GM18858 (cell line): Measurements from ENCODE around the gene GLG1.
"Not testable (repeated sequence)": the region's sequence is repeated elsewhere in the genome, so short reads cannot be mapped to it uniquely, and the experiment has no call there.

Source experiments
- ATAC-seq: cut with Tn5 transposase; IDR thresholded peaks from one replicate; pipeline ENCODE4 v1.9.1; 2021; ENCODE audit not compliant: unreplicated experiment

The GLG1 gene

GRCh38 chr16:74575807-74576643 lies 30.9 kb downstream of the GLG1 start:
- ATAC-seq, result no peak

DNA sequence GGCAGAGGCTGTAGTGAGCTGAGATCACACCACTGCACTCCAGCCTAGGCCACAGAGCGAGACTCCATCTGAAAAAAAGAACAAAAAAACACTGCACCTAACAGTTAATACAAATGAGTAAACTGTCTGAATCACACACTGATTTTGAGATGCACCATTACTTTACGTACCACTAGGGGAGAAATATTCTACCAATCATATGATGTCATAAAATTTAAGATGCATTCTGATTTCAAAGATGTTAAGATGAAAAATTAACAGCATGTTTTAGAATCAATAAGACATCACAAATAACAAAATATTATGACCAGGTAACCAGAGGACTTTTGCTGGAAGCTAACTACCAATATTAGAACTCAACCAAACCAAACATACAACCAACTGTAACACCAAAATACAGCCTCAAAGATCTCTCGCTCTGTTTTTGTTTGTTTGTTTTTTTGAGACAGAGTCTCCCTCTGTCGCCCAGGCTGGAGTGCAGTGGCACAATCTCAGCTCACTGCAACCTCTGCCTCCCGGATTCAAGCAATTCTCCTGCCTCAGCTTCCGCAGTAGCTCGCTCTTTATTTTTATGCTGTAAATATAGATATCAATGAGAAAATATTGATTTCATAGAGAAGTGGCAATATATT lies 31.6 kb downstream of the GLG1 start:
- ATAC-seq, result no peak

- no peak for ATAC-seq
Observed at GRCh38 chr16:74574146-74574545, 32.8 kb downstream of the GLG1 start.

DNA sequence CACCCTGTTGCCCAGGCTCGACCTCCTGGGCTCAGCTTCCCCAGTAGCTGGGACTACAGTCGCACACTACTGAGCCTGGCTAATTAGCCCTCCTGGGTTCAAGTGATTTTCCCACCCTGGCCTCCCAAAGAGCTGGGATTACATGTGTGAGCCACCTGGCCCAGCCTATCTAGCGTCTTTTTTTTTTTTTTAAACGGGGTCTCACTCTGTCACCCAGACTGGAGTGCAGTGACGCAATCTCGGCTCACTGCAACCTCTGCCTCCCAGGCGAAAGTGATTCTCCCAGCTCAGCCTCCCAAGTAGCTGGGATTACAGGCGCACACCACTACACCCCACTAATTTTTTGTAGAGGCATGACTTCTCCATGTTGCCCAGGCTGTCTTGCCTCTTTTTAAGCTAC lies 33.3 kb downstream of the GLG1 start:
- no peak for ATAC-seq

- no peak for ATAC-seq
Observed at GRCh38 chr16:74570412-74571301, 36.3 kb downstream of the GLG1 start.

DNA sequence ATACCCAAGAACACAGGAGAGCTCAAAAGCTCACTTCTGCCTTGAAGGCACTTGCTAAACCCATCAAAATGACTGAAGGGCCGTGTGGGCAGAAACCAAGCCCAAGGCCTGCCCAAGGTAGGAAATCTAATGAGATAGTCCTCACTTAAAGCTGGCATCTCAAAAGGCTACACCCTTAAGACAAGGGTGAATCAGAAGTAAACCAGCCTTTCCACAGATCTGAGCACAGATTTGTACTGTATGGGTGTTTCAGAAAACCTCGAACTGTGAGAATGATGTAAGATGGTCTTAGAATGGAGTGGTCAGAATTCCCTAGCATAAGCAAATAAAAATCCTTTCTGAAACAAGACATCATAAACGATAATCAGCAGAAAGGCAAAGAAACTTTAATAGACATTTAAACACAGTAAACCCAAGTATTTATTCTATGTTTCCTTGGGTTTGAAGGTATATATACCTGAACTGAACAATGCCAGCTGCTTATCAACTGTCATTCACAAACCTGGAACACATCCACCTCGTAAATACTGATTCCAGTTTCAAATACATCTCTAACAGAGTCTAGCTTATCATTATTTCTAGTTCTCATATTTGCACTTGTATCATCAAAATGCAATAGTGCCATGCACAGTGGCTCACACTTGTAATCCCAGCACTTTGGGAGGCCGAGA lies 37.8 kb downstream of the GLG1 start:
- no peak for ATAC-seq

DNA sequence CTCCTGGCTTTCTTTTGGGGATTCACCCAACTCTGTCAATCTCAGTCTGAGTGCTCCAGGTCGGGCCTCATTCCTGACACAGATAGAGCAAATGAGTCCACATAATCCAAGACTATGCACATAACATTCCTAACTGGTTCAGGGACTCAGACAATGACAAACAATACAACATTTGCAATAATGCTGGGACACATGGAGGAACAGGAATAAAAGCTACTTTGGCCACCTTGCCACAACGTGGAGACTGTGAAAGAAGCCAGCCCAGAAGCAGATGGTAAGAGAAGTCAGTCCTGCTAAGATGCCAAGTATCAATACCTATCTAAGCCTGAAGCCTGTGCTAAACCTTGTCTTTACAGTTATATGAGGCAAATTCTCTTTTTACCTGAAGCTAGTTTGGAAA lies 39.0 kb downstream of the GLG1 start:
- ATAC-seq, result no peak

GRCh38 chr16:74565378-74565777 lies 41.5 kb downstream of the GLG1 start:
- no peak for ATAC-seq

- ATAC-seq, result no peak
Observed at GRCh38 chr16:74564451-74564984, 42.4 kb downstream of the GLG1 start.

DNA sequence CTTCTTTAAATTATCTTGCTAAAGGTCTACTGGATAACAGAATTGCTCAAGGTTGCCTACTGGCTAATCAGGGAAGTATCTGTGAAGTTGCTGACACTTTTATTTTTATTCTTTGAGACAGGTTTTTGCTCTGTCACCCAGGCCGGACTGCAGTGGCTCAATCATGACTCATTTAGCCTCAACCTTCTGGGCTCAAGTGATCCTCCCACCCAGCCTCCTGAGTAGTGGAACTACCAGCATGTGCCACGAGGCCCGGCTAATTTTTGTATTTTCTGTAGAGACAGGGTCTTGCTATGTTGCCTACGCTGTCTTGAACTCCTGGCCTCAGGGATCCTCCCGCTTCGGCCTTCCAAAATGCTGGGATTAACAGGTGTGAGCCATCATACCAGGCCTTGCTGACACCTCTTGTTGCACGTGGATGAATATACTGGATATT lies 43.1 kb downstream of the GLG1 start:
- ATAC-seq, result no peak

GRCh38 chr16:74562117-74562516 lies 44.8 kb downstream of the GLG1 start:
- no peak for ATAC-seq

DNA sequence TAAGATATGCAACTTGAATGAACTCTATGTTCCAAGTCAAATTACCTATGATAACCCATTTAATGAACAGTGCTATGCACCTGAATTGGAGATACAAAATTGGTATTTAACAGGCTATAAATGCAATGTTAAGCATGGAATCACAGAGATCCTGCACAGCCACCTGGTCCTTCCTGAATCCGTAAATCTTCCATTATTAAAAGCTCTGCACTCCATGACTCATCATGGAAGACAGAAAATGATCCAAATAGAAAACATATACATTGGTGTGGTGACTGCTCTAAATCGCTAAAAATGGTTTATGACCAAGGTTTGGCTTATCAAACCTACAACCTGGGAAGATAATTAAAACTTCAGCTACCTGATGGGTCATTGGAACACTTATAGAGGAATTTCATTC lies 45.3 kb downstream of the GLG1 start:
- no peak for ATAC-seq

GRCh38 chr16:74560912-74561311 lies 46.0 kb downstream of the GLG1 start:
- ATAC-seq, result no peak

DNA sequence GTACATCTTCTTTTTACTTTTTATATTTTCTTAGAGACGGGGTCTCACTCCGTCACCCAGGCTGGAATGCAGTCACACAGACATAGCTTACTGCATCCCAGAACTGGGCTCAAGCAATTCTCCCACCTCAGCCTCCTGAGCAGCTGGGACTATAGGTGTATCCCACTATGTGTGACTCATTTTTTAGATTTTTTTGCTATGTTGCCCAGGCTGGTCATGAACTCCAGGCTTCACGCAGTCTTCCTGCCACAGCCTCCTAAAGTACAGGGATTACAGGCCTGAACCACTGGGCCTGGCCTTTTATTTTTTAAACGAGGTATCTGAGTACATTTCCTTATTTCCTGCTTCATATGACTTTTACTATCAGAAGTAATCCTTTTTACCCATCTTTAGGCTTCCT lies 48.0 kb downstream of the GLG1 start:
- ATAC-seq, result no peak

DNA sequence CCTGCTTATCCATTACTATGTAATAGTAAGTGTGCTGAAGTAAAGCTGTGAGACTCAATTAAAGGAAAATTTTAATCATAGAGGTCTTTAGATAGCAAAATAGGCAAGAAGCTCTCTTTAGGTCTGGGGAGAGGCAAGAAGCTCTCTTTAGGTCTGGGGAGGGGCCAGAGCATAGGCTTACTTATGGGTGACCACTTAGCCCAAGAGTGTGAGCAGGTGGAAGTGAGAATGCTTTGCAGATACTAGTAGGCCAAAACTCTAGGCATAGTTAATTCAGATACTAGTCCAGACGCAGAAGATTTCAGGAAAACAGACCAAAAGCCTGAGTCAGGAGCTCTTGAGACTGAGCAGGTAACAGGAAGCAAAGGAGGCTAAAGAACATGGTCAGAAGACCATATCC lies 49.6 kb downstream of the GLG1 start:
- ATAC-seq, result no peak

DNA sequence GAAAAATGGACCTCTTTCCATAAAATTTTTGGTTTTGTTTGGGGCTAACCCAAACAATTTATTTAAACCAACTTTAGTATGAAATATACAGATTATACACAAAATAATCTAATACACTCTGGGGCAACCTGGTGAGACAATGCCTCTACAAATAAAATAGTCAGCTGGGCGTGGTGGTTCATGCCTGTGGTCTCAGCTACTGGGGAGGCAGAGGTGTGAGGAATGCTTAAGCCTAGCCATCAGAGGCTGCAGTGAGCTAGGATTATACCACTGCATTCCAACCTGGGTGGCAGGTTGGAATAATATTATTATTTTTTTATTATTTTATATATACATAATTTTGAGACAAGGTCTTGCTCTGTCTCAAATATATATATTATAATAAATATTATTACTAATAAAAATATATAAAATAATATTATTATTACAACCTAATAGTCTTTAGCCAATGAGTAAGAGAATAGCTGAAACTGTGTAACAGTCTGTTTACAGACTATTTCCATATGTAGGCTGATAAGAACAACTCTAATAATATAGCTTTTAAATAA lies 50.5 kb downstream of the GLG1 start:
- no peak for ATAC-seq

- not testable (repeated sequence) for ATAC-seq
Observed at GRCh38 chr16:74552357-74552756, 54.6 kb downstream of the GLG1 start.

DNA sequence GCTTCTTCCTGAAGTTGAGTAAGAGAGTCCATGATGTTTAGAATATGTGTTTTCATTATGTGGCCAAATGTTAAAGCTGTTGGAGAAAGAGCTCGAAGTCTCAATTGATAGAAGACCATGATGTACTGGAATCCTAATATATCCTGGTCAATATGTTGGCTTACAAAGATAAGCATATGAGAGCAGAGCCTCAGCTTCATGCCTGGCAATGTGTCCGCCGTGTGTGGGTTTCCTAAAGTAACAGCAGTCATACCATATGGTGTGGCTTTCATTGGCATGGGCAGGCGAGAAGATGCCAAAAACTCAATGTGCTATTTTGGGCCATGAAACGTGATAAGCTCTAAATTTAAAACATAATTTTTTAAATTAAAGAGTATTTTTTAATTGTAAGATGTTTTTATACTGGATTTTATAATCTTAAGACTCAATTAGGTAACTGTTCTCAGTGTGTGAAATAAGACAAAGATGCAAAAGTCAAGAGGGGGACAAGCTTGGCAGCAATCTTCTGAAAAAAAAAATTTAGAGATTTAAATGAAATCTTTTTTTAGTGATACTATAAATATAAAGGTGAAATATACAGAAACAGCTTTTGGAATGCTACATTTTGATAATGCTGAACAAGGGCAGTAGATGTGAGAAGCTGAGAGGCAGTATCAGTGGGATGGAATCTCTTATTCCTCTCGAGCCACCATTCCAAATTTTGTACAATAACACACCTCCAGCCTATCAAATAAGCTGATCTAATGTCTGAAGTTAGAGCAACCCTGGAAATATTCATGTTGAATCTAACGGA lies 56.5 kb downstream of the GLG1 start:
- ATAC-seq, result not testable (repeated sequence)

GRCh38 chr16:74546112-74546511 lies 60.8 kb downstream of the GLG1 start:
- ATAC-seq, result not testable (repeated sequence)
